Thyroid gland (tissue), 4 donors: Measurements from ENCODE around the gene FOXP1.

Source experiments
- POLR2A ChIP-seq, 2 donors: fragments of 450-650 bp; IDR thresholded peaks; one replicate each; pipeline ENCODE4 v1.6.1; 2017; ENCODE audit warnings: antibody characterized with exemption in 2 of 2, mild to moderate bottlenecking in 2 of 2, moderate library complexity in 1 of 2
- TF ChIP-seq, protein P1 (sequence below), 6 experiments: fragments of 200-600 bp in 3 of 6; fragments of 450-650 bp in 3 of 6; sonication (generic) in 3 of 6; IDR thresholded peaks; one replicate each; pipeline ENCODE4 v1.5.1; 2016 to 2019; ENCODE audit warnings: antibody characterized with exemption in 6 of 6, mild to moderate bottlenecking in 2 of 6, inconsistent platforms in 1 of 6, moderate library complexity in 1 of 6

DNA sequence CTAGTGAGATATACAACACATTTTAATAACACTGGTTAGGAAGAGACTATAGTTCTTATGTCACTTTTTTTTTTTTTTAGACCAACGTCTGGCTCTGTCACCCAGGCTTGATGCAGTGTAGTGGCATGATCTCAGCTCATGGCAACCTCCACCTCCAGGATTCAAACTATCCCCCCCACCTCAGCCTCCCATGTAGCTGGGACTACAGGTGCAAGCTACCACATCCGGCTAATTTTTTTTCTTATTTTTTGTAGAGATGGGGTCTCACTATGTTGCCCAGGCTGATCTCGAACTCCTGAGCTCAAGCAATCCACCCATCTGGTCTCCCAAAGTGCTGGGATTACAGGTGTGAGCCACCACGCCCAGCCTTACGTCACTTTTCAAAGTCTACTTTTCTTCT is 100.8 kb downstream of the FOXP1 start:
- TF ChIP-seq, protein P1, sequence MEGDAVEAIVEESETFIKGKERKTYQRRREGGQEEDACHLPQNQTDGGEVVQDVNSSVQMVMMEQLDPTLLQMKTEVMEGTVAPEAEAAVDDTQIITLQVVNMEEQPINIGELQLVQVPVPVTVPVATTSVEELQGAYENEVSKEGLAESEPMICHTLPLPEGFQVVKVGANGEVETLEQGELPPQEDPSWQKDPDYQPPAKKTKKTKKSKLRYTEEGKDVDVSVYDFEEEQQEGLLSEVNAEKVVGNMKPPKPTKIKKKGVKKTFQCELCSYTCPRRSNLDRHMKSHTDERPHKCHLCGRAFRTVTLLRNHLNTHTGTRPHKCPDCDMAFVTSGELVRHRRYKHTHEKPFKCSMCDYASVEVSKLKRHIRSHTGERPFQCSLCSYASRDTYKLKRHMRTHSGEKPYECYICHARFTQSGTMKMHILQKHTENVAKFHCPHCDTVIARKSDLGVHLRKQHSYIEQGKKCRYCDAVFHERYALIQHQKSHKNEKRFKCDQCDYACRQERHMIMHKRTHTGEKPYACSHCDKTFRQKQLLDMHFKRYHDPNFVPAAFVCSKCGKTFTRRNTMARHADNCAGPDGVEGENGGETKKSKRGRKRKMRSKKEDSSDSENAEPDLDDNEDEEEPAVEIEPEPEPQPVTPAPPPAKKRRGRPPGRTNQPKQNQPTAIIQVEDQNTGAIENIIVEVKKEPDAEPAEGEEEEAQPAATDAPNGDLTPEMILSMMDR (IDR thresholded peaks at IDR 0.05) = no peak
- no peak for TF ChIP-seq POLR2A (IDR thresholded peaks at IDR 0.05)
